Subcutaneous abdominal adipose tissue (tissue), 5 donors: ENCODE measurements around the gene ADAMTS2.

Experiments used
- H3K27ac ChIP-seq: one replicate; pipeline ENCODE4 v1.7.0; 2013; ENCODE audit warnings: low read depth, mild to moderate bottlenecking, inconsistent platforms, low read length, moderate library complexity
- H3K27me3 ChIP-seq, 5 donors: one replicate each; pipeline ENCODE4 v1.7.0; 2013; ENCODE audit warnings: low read length in 5 of 5, inconsistent platforms in 1 of 5; ENCODE audit not compliant: control insufficient read depth in 5 of 5, insufficient read depth in 4 of 5
- H3K36me3 ChIP-seq, 5 donors: one replicate each; pipeline ENCODE4 v1.7.0; 2013; ENCODE audit warnings: low read length in 5 of 5; ENCODE audit not compliant: control insufficient read depth in 5 of 5, insufficient read depth in 5 of 5
- H3K4me1 ChIP-seq, 5 donors: one replicate each; pipeline ENCODE4 v1.7.0; 2013; ENCODE audit warnings: low read length in 5 of 5, mild to moderate bottlenecking in 3 of 5, moderate library complexity in 1 of 5; ENCODE audit not compliant: control insufficient read depth in 5 of 5, insufficient read depth in 5 of 5
- H3K4me3 ChIP-seq, 5 donors: one replicate each; pipeline ENCODE4 v1.7.0; 2013; ENCODE audit warnings: low read length in 5 of 5, low read depth in 1 of 5
- H3K9ac ChIP-seq, 5 donors: one replicate each; pipeline ENCODE4 v1.7.0; 2013; ENCODE audit warnings: low read length in 5 of 5, mild to moderate bottlenecking in 4 of 5, moderate library complexity in 3 of 5
- H3K9me3 ChIP-seq, 5 donors: one replicate each; pipeline ENCODE4 v1.7.0; 2013; ENCODE audit warnings: low read length in 5 of 5; ENCODE audit not compliant: control insufficient read depth in 5 of 5
- donor health status: healthy.
- donor health status: healthy.
- donor health status: healthy.
- donor health status: healthy.
- donor health status: healthy.

Gene ADAMTS2

DNA sequence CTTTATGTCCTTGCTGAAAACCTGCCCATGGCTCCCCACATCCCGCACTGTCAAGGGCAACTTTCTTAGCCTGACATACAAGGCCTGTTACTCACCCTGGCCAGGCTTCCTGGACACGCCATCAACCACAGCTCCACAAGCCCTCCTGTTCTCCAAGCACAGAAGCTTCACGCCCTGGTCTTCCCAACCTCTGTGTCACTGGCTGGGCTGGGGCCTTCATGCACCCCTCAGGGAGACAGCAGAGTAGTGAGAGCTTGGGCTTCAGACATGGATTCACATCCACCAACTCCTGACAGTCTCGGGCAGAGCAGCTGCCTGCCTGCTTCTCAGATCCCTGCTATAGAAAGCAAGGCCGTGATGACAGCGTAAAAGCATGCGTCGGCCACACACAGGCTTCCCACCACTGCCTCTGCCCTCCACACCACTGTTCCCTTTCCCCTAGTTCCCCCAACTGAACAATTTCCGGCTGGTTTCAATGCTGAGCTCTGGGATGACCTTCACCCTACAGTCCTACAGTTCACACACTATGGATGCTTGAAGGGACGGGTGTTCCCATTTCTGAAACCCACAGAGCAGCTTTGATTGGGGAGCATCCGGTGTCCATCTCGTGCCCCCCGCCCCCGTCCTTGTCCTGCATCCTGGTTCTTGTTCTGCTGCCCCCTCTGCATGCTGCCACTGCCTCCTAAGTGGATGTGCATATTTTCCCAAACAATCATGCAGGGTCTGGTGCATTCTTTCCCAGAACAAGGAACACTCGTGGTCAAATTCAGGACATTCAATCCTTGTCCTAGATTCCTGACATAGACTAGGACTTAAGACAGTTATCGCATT, 33.4 kb upstream of the ADAMTS2 start:
- Histone ChIP-seq H3K36me3 (no peaks in the 10 kb centered on the region), H3K4me3 (peak overlapping the region in 3 of 5 donors; percentile 2 to 26 (median 18)), H3K9ac (no peak overlapping the region), H3K9me3 (no peaks in the 10 kb centered on the region), H3K4me1 (peaks cover 2 to 20% (median 13%) of the 10 kb centered on the region in 5 donors), H3K27me3 (peaks cover 0 to 3% (median 0%) of the 10 kb centered on the region in 5 donors), H3K27ac (no peak overlapping the region)

DNA sequence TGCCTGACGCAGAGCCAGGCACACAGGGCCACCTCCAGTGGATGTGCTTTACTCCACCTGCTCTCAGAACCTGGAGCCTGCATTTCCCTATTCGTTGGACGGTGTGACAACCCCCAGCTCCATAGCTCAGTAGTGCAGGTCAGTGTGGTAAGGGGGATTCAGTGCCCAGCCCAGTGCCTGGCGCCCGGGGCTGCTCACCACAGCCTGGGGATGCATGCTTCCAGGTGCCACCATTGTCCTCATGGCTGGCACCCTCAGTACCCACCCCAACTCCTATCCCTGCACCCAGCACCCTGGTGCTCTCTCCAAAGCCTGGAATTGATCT, 32.8 kb upstream of the ADAMTS2 start:
- Histone ChIP-seq H3K27me3 (peaks cover 0 to 3% (median 0%) of the 10 kb centered on the region in 5 donors), H3K27ac (no peak overlapping the region), H3K4me1 (peaks cover 2 to 20% (median 13%) of the 10 kb centered on the region in 5 donors), H3K36me3 (no peaks in the 10 kb centered on the region), H3K9me3 (no peaks in the 10 kb centered on the region), H3K9ac (no peak overlapping the region), H3K4me3 (peak overlapping the region in 2 of 5 donors; percentile 18 to 26)

DNA sequence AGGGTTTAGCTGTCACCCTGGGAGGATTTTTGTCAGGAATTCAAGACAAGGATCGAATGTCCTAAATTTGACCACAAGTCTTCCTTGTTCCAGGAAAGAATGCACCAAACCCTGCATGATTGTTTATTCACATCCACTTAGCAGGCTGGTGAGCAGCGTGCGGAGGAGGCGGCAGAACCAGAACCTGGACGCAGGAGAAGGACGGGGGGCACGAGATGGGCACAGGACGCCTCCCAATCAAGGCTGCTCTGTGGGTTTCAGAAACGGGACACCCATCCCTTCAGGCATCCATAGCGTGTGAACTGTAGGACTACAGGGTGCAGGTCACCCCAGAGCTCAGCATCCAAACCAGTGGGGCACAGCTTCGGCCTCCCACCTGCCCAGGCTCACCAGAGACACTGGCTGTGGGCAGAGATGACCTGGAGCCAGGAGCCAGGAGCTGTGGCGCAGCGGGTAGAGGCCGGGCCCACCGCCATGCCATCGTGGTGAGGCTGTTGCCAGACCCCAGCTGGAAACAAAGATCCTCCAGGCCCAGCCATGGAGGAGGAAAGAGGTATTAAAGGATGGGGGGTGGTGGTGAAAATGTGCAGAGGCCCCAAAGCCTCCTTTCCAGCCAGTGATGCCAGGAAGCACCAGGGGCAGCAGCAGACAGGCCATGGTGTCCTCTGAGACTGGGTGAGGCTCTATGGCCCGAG, 32.3 kb upstream of the ADAMTS2 start:
- peaks cover 0 to 3% (median 0%) of the 10 kb centered on the region in 5 donors for H3K27me3 ChIP-seq
- peaks cover 2 to 20% (median 13%) of the 10 kb centered on the region in 5 donors for H3K4me1 ChIP-seq
- peak overlapping the region in 2 of 5 donors; percentile 18 to 26 for H3K4me3 ChIP-seq
- H3K27ac ChIP-seq = no peak overlapping the region
- no peaks in the 10 kb centered on the region for H3K9me3 ChIP-seq
- H3K36me3 ChIP-seq = no peaks in the 10 kb centered on the region
- no peak overlapping the region for H3K9ac ChIP-seq

DNA sequence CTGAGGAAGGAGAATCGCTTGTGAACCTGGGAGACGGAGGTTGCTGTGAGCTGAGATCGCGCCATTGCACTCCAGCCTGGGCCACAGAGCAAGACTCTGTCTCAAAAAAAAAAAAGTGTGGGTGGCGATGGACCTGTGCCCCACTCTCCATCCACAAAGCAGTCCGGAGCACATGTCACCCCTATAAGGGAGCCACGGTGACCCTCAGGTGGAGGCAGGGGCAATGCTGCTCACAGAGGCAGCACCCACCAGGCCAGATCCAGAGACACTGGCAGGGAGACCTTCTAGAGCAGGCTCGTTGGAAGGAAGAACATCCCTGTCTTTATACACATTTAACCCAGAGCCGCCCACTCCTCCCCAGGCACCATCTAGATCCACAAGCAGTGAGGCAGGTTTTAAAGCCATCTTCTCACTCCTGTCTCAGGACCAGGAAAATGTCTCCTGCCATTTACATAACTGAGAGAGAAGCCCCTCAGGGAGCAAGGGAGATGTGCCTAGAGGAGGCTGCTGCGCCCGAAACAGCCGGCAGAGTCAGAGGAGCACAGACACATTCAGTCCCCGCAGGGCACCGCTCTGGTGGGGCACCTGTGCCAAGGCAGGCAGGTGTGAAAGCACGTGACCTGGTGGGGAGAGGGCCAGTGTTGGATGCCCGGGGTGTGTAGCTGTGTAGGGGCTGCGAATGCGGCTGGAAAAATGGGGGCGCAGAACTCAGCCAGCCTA, 31.6 kb upstream of the ADAMTS2 start:
- H3K27ac ChIP-seq = no peak overlapping the region
- no peaks in the 10 kb centered on the region for H3K9me3 ChIP-seq

DNA sequence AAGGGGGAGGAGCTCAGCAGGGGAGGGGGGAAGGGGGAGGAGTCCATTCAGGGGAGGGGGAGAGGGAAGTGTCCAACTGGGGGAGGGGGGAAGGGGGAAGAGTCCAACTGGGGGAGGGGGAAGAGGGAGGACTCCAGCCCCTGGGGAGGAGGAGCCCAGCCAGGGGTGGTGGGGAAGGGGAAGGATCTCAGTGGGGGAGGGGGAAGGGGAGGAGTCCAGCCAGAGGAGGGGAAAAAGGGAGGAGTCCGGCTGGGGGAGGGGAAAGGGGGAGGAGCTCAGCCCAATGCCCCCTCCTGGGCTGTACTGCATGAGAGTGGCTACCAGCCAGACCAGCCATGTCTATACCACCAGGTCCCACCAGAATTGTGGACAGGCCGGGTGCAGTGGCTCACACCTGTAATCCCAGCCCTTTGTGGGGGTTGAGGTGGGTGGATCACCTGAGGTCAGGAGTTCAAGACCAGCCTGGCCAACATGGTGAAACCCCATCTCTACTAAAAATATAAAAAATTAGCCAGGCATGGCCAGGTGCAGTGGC, 30.6 kb upstream of the ADAMTS2 start:
- Histone ChIP-seq H3K27ac (no peak overlapping the region), H3K27me3 (peaks cover 0 to 3% (median 0%) of the 10 kb centered on the region in 5 donors), H3K4me1 (peaks cover 2 to 24% (median 19%) of the 10 kb centered on the region in 5 donors), H3K9me3 (no peaks in the 10 kb centered on the region), H3K36me3 (no peaks in the 10 kb centered on the region), H3K9ac (no peak overlapping the region), H3K4me3 (no peak overlapping the region)

More for the DNA sequence above, 31.6 kb upstream of the ADAMTS2 start:
- H3K4me1 ChIP-seq = peaks cover 2 to 20% (median 18%) of the 10 kb centered on the region in 5 donors
- no peaks in the 10 kb centered on the region for H3K36me3 ChIP-seq
- no peak overlapping the region for H3K9ac ChIP-seq
- no peak overlapping the region for H3K4me3 ChIP-seq
- H3K27me3 ChIP-seq = peaks cover 0 to 3% (median 0%) of the 10 kb centered on the region in 5 donors

DNA sequence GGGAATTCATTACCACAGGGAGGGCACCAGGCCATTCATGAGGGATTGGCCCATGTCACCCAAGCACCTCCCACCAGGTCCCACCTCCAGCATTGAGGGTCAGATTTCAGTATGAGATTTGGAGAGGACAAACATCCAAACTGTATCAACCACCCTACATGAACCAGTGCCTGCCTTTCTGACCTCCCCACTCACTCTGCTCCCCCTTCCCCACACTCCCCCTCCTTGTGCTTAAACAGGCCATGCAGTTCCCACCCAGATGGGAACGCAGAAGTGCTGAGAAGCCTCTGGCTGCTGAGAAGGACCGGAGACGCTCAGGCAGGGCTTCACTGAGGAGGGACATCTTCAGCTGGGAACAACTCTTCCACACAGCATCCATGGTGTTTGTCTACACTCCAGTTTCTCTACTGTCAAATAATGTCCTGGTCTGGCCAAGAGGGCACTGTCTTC, 30.0 kb upstream of the ADAMTS2 start:
- Histone ChIP-seq H3K27ac (no peak overlapping the region), H3K4me1 (peaks cover 2 to 24% (median 19%) of the 10 kb centered on the region in 5 donors), H3K9ac (no peak overlapping the region), H3K36me3 (no peaks in the 10 kb centered on the region), H3K9me3 (no peaks in the 10 kb centered on the region), H3K27me3 (peaks cover 0 to 2% (median 0%) of the 10 kb centered on the region in 5 donors), H3K4me3 (no peak overlapping the region)

DNA sequence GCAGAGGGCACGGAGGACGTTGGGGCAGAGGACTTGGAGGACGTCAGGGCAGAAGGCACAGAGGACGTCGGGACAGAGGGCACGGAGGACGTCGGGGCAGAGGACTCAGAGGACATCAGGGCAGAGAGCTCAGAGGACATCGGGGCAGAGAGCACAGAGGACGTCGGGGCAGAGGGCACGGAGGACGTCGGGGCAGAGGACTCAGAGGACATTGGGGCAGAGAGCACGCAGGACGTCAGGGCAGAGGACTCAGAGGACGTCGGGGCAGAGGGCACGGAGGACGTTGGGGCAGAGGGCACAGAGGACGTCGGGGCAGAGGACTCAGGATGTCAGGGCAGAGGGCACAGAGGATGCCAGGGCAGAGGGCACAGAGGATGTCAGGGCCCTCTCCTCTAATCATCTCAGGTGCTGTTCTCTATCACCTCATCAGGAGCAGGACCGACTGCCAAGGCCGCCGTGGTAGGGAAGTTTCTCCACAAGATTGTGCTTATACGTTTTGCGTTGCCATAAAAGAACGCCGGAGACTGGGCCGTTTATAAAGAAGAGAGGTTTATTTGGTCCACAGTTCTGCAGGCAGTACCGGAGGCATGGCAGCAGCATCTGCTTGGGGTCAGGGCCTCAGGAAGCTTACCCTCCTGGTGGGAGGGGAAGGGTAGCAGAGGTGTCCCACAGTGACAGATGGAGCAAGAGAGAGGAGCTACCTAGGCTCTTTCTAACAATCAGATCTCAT, 29.4 kb upstream of the ADAMTS2 start:
- Histone ChIP-seq H3K36me3 (no peaks in the 10 kb centered on the region), H3K9me3 (no peaks in the 10 kb centered on the region), H3K4me3 (no peak overlapping the region), H3K27me3 (peaks cover 0 to 2% (median 0%) of the 10 kb centered on the region in 5 donors), H3K27ac (no peak overlapping the region), H3K9ac (no peak overlapping the region), H3K4me1 (peaks cover 2 to 24% (median 17%) of the 10 kb centered on the region in 5 donors)

DNA sequence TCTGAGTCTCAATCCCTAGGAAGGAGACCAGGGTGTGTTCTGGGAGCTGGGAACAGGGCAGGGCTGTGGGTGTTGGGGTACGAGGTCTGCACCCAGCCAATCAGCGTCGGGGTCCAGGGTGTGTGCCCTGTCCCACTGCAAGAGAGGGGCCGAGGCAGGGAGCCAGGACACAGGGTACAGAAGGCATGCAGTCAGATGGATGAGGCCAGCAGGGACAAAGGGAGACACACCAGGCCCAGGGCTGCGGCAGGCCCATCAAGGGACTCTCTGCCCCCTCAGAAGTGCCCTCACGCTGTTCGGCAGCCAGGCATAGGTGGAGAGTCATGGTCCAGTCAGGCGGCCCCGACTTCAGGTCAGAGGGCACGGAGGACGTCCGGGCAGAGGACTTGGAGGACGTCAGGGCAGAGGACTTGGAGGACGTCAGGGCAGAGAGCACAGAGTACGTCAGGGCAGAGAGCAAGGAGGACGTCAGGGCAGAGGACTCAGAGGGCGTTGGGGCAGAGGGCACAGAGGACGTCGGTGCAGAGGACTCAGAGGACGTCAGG, 28.8 kb upstream of the ADAMTS2 start:
- H3K4me3 ChIP-seq = no peak overlapping the region
- H3K9me3 ChIP-seq = no peaks in the 10 kb centered on the region
- no peak overlapping the region for H3K9ac ChIP-seq
- no peak overlapping the region for H3K27ac ChIP-seq
- H3K36me3 ChIP-seq = no peaks in the 10 kb centered on the region
- peaks cover under 1 to 22% (median 14%) of the 10 kb centered on the region in 5 donors for H3K4me1 ChIP-seq
- peaks cover 0 to 2% (median 0%) of the 10 kb centered on the region in 5 donors for H3K27me3 ChIP-seq
